GM12878 (cell line): Measurements from ENCODE around the gene OPN3.

Source experiments
- CTCF ChIP-seq, 3 experiments: IDR thresholded peaks in 2 of 3; conservative IDR thresholded peaks in 1 of 3; 2 replicates each; pipeline ENCODE4 v1.5.1; 2011; ENCODE audit warnings: low read depth in 3 of 3, low read length in 3 of 3, mild to moderate bottlenecking in 3 of 3, control low read depth in 2 of 3, moderate library complexity in 2 of 3, inconsistent platforms in 1 of 3, mixed read lengths in 1 of 3; ENCODE audit not compliant: control insufficient read depth in 2 of 3, insufficient read depth in 1 of 3; ENCODE audit errors: extremely low read depth in 1 of 3
- POLR2A ChIP-seq: IDR thresholded peaks from 2 replicates; pipeline ENCODE4 v1.6.1; 2011; ENCODE audit warnings: low read depth, mild to moderate bottlenecking, low read length
- TBL1XR1 ChIP-seq: IDR thresholded peaks from 2 replicates; pipeline ENCODE4 v1.6.1; 2012; ENCODE audit warnings: low read depth, low read length, improper control_type of control experiment
- ZNF622 ChIP-seq: fragments of 450-650 bp; IDR thresholded peaks from 2 replicates; pipeline ENCODE4 v1.6.1; 2017; ENCODE audit warnings: mild to moderate bottlenecking, inconsistent platforms

GRCh38 chr1:241630899-241631298 lies 9.3 kb downstream of the OPN3 start:
- TF ChIP-seq POLR2A (no peak), ZNF622 (no peak), CTCF (IDR thresholded peaks at IDR 0.05 in 2 of 3, conservative IDR thresholded peaks at IDR 0.05 in 1 of 3; ENCODE audit: control insufficient read depth in 2 of 3, extremely low read depth in 1 of 3, insufficient read depth in 1 of 3, low read depth in 3 of 3, low read length in 3 of 3) (no peak), TBL1XR1 (no peak)
